Measurements from ENCODE around the gene TMEM235.
"Not testable (repeated sequence)": the region's sequence is repeated elsewhere in the genome, so short reads cannot be mapped to it uniquely, and the experiment has no call there.

TMEM235 gene

DNA sequence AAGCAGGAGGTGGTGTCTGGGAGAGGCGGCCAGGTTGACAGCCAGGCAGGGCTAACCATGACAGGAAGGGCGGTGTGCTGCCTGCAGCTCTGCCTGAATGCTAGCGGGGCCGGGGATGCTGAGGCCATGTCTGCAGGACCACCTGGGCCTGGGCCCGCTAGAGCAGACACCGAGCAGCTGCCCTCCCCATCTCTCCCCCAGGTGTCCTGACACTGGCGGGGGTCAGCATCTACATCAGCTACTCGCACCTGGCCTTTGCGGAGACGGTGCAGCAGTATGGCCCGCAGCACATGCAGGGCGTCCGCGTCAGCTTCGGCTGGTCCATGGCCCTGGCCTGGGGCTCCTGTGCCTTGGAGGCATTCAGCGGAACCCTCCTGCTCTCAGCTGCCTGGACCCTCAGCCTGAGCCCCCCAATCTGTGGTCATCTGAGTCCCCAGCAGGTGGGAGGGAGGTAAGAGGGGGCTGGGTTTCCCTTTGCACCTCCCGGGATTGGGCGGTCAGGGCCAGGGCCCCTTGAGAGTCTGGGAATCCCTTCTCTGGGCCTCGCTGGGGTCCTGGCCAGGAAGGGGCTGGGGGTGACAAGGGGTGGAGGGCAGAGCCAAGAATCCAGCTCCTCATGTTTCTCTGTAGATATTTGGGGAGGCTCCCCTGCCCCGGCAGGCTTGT, 7.5 kb downstream of the TMEM235 start:
- no peak for DNase-seq (ENCODE audit: low read depth in 2 of 2)

DNA sequence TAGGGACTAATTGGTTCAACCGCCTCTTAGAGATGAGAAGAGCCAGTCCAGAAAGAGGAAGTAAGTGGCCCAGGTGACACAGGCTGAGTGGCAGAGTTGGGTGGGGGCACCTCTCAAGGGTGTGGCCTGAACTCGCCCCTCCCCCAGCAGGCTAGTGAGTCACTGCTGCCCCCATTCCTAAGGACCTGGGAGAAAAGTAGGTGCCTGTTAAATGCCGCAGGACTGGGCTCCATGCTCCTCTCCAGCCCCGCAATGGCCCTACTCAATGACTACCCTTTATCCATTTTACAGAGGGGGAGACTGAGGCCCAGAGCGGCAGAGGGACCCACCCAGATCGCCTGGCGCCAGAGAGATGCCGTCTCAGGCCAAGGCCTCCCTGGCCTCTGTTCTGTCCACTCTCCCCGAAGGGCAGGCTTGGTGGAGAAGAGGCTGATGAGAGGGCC, 8.1 kb downstream of the TMEM235 start:
- no peak for DNase-seq (ENCODE audit: low read depth in 2 of 2)

DNA sequence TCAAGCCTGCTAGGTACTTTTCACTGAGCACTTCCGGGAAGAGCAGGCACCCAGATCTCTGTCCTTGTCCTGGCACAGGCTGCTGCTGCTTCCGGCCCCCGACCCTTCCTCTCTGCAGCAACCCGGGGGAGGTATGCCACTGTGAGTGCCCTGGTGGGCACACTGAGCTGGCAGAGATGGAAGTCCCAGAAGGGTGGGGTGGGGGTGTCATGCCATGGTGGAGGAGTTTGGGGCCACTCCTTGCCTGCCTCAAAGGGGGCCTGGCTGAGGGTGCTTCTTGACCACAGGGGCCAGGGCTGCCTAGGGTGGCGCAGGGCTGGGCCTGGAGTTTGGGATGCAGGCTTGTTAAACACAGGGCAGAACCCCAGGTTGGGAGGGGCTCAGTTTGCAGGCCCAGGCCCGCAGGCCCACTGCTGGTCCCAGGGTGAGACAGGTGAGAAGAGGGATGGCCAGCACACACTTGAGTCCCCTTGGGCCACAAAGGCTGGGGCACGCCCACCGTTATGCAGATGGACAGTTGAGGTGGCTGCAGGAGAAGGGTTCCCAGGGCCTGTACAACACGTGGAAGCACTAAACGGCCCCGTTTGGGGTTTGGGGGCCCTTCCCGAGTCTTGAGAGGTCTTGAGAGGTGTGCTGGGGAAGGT, 8.7 kb downstream of the TMEM235 start:
- no peak for DNase-seq (ENCODE audit: low read depth in 2 of 2)

DNA sequence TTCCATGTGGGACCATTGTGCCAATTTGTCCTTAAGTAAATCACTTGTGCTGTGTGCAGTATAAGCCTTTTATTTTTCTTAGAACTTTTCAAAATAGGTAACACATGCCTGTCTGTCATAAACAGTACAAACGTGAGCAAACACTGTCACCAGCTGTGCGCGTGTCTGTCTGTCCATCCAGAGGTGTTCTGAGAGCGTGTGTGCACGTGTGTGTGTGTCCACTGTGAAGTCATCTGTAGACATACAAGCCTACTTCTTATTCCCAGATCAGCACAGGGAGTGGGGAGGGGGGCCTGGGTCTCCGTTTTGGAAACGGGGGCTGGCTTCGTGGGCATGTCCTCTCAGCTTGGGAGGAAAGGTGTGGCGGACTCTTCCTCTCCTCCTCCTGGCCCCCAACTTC, 9.4 kb downstream of the TMEM235 start:
- DNase-seq (ENCODE audit: low read depth in 2 of 2), result no peak

DNA sequence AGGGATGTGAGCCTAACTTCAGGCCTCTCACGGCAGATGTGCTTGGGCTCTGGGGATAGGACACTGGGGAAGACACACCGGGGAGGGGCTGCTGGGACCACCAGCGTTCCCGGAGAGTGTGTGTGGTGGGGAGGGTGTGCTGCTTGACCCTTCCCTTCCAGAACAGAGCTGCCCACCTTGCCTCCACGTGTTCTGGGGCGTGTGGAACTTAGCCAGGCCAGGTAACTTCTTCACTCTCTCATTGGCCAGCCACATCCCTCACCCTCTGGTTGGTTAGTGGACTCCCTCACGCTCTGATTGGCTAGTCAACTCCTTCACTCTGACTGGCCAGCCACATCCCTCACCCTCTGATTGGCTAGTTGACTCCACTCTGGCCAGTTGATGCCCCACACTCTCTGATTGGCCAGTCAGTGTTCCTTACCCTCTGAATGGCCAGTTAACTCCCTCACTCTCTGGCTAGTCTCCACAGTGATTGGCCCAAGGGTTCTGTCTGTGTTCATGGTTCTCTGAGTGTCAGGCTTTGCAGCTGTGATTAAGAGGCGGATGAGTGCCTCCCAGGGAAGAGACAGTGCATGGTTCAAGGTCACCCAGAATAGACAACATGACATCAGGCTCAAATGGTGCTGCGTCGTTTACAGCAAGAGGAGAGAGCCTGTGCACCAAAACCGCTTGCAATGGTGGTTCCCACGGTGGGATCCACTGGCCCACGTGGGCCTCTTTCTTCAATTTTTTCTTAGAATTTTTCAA, 10.0 kb downstream of the TMEM235 start:
- DNase-seq (ENCODE audit: low read depth in 2 of 2), result no peak

DNA sequence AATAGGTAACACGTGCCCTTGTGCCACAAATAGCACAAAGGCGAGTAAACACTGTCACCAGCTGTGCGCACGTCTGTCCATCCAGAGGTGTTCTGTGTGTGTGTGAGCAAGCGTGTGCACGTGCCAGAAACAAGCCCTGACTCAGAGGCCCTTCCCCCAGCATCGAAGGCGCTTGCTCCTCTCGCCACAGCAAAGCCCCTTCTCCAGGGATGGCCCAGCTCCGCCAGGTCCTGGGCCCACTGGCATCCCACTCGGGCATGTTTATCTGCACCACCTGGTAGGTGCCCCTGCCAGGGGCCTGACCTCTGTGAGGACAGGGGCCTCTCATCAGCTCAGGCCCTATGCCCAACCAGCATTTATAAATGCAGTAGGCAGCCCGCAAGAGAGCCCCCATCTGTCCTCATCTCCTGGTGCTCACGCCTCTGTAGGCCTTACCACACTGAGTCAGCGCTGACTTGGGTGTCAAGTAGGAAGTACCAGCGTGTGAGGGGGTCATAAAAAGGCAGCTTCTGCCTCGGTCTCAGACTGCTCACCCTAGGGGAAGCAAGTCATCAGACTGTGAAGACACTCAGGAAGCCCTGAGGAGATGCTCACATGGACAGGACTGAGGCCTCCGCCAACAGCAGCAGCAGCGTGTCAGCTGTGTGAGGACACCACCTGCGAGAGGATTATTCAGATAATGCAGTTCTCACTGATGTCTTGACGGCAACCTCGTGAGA, 10.8 kb downstream of the TMEM235 start:
- DNase-seq (ENCODE audit: low read depth in 2 of 2), result no peak

DNA sequence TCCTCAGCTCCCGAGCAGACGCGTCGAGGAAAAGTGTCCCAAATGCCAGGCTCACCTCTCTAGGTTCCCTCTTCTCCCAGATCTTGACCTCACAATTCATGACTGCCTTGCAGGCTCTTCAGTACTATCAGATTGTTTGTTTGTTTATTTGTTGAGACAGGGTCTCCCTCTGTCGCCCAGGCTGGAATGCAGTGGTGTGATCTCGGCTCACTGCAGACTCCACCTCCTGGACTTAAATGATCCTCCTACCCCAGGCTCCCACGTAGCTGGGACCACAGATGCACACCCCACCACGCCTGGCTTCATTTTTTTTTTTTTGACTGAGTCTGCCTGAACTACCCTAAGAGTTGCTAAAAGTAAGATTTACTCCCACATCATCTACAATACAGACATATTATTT, 15.9 kb downstream of the TMEM235 start:
- DNase-seq (ENCODE audit: low read depth in 2 of 2), result no peak

DNA sequence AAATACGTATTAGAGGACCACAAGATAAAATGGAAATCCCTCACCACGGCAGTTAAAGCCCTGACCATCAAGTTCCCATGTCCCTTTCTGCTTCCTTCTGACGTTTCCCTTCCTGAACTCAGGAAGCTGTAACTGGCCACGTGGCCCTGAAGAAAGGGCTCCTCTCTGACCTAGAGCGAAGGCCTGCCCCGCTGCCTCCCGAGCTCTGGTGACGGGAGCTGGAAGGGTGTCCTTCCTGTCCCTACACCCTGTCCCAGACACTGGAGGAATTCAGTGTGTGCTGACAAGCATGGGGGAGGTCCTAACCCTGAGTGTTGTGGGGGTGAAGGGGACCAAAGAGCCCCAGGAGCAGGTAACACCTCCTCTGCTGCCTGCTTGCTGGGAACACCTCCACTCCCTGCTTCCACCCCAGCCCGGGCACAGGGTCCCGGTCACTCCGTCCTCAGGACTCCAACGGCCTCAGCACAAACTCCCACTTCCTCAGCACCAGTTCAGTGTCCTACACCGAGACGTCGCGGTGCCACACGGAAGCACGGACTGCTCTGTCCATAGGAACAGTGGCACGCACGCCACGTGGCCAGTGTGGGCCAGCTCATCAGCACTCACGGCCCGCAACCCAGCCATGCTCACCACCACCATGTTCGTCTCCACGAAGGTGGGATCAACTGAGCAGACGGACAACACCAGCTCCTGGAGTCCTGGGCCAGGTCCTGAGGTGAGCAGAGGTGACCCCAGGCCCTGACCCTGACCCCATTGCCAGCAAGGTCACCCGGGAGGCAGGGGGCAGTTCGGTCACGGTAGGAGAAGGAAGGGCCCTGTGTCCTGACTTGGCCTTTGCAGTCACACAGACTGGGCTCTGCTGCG, 16.9 kb downstream of the TMEM235 start:
- DNase-seq (ENCODE audit: low read depth in 2 of 2), result no peak

DNA sequence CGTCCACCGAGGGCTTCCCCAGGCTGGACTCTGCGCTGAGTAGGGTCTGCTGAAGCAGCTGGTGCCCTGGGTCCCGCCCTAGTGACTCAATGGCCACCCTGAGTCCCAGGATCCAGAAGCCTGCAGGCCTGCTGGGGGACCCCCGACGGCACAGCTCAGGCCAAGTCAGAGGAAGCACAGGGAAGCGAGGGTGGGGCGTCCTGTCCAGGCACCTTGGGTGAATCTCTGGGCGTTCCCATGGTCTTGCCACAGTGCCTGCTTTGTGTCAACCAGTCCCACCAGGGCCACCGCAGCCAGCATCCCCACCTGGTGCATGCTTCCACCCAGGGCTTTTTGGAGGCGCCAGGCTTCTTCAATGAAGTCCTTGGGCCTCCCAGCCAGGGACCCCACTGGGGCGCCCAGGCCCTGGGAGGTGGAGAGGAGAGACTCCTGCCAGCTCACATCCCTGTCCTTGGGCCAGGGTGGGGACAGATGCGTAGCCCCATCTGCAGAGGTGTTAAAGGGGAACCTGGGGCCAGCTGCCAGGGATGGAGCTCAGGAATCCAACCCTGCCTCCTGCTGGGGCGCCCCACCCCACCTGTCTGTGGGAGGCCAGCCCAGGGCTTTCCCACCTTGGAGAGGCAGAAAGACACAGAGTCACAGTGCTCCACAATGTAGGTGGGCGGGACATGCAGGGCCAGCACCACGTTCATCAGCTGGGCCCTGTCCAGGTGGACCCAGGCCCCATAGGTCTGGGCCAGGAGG, 17.8 kb downstream of the TMEM235 start:
- no peak for DNase-seq (ENCODE audit: low read depth in 2 of 2)

DNA sequence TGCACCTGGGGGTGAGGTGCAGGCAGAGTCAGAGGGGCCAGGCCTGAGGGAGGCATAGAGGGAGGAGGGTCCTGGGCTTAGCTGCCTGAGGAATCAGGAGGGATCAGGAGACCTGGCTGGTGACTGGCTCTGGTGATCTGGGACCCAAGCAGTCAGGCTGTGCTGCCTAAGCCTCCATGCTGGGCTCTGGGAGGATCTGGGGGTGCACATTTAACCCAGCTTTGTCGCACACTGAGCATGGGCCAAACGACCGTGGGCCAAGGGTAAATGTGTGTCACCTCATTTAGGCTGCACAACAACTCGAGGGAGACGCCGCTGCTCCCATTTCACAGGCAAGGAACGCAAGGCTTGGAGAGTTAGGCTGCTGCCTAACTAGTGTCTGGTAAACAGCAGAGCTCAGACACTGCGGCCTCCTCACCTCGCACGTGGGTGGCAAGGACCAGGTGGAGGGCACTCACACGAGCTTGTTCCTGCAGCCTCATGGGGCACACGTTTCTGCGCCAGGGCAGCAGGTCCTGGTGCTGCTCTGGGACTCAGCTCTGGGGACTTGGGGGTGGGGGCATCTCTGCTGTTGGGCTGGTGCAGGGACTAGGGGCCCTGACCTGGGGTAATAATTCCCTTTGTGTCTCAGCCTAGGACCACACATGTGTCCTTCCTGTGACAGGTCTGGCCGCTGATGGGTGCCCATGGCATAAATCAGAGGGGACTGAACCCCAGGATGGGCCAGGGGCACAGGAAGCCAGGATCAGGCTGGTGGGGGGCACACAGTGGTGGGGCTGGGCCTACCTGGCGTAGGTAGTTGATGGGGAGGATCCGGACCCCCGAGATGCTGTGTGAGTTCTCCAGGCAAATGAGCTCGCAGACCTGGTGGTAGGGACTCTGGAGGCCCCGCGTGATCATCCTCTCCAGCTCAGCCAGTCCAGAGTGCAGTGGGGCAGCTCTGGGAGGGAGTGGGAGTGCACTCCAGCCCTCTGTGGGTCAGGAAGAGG, 18.7 kb downstream of the TMEM235 start:
- DNase-seq (ENCODE audit: low read depth in 2 of 2), result no peak

DNA sequence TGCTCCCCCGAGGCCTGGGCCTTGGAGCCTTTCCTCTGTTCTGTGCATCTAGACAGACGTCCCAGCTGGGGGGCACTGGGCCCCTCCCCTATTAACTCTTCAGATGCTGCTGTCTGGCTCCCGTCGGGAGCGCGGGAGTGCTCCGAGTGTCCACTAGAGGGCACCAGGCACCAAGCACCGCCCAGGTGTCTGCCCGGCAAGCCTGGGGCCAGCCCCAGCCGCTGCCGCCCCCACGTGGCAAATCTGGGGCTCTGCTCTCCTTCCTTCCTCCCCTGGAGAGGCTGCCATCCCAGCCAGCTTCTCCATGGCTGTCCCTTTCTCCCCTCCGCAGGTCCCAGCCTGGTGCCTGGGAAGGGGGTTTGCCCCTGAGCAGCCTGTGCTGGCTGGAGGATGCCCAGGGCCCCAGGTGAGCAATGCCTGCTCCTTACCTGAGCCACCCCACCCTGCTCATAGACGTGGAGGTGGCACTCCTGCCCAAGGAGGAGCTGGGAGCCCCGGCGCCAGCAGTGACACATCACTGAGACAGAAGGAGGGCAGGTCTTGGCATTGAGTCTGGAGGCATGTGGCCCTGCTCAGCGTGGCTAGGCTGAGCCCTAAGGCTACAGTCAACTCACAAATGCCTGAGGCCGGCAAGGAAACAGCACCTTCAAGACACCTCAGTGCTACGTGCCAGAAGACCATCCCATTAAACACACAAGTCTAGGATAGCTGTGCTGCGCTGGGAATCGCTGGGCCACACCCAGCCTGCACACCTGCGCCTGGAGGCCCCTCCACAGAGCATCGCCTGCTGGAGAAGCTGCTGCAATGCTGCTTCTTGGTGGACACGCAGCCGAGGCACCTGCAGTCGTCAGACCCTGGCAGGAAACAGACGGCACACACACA, 19.7 kb downstream of the TMEM235 start:
- peak; percentile 76 to 88 for DNase-seq (ENCODE audit: low read depth in 2 of 2)

DNA sequence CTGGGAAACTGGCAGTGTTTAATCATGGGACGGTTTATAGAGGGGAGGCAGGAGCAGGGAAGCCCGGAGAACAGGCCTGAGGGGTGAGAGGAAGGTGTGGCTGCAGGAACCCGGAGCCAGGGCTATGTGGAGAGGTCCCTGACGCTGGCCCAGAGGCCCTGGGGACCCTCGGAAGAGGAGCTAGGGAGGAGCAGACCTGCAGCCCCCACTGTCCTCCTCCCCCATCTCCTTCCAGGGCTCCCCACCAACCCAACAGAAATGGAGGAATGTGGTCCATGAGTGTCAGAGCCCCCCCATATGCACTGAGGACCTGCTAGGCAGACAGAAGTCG, 20.3 kb downstream of the TMEM235 start:
- no peak for DNase-seq (ENCODE audit: low read depth in 2 of 2)

DNA sequence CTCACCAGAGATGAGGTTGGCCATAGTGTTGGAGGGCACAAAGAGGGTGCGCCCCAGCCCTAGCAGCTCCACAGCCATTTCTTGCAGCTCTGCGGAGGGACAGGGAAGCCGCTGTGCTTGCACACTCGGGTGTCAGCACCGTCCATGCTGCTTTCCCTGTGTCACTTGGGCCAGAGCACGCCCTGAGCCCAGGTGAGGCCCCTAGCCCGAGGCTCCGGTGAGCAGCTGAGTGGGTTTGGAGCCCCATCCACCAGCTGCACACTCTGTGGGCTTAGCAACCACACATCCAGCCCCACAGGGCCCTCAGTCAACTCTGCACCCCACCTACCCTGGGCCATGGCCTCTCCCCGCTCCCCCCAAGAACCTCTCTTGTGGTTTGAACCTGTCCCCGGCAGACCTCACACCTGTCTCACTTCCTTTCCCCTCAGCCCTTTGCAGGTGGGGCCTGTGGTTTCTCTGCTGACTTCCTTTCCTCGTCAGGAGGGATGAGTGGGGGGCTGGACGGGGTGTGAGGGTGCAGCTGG, 20.7 kb downstream of the TMEM235 start:
- no peak for DNase-seq (ENCODE audit: low read depth in 2 of 2)

DNA sequence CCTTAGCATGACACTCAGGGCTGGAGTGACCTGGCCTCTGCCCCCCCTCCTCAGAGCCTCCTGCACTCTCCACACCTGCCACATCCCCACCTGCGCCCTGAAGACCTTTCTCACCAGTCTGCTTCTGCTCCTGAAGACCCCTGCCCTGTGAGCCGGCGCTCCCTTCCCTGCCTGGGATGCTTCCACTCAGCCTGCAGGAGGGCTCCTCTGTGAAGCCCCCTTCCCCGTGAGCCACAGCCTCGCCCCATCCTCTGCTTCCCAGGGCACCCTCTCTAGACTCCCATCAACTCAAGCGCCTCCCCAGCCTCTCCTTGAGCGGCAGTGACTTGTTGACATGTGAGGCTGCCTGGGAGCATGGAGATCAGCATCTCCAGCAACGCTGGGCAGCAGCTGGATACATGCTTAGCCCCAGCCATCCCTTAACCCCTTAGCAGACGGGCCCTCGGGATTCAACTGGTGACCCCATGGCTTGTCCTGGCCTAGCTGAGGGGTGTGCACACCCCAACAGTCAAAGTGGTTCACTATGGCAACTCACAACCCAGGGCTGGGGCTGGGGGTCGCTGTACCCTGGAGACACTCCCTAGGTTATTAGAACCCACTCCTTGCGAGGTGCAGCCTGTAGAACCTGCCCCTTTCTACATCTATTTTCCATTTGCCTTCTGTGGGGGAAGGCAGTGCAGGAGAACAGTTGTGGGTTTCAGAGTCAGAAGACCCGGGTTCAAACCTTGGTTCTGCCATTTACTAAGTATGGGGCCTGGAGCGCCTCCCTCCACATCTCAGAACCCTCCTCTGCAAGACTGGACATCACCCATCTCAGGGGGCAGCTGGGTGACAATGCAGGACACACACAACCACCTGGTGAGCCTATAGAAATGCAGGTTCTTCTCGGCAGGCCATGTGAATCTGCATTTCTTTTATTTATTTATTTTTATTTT, 21.5 kb downstream of the TMEM235 start:
- DNase-seq (ENCODE audit: low read depth in 2 of 2), result no peak

DNA sequence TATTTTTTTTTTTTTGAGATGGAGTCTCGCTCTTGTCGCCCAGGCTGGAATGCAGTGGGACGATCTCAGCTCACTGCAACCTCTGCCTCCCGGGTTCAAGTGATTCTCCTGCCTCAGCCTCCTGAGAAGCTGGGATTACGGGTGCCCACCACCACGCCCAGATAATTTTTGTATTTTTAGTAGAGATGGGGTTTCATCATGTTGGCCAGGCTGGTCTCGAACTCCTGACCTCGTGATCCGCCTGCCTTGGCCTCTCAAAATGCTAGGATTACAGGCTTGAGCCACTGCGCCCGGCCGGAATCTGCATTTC, 22.2 kb downstream of the TMEM235 start:
- not testable (repeated sequence) for DNase-seq (ENCODE audit: low read depth in 2 of 2)

DNA sequence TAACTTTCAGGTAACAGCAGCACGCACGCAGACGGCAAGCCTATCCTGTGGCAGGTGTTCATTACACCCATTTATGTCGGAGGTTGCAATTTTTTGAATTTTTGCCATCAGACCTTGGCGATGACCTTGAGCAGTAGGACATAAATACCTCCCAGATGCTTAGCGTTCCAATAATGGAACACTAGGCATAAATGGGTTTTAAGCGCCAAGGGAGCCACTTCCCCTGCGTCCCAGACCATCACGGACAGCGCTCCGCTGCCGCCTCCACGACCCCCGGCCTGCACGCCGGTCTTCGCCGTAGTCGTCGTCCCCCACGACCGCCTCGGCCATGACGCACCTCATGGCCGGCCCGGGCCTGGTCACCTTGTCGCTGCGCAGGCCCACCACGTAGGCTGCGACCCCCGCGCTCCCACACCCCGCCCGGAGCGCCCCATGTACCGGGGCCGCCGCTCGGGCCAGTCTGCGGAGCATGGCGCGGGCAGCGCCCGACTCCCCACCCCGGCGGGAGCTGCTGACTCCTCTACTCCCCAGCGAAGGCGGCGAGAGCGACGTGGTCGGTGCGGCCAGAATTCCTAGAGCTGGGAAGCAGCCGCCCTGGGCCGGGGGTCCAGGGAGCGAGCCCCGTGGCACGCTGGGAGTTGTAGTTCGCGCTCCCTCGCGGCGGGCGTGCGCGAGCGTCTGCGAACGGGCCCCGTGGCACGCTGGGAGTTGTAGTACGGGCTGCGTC, 22.7 kb downstream of the TMEM235 start:
- DNase-seq (ENCODE audit: low read depth in 2 of 2), result peak; percentile 55 to 81

Measured in stimulated activated CD4-positive, alpha-beta T cell treated with anti-CD3 and anti-CD28 coated beads, Interleukin-15, amount 100 ng/mL, for 48 hours (primary cell).